Medulla oblongata (tissue), 1 donor: ENCODE data around the gene MEX3A.
"Not testable (repeated sequence)": the region's sequence is repeated elsewhere in the genome, so short reads cannot be mapped to it uniquely, and the experiment has no call there.

Experiments used
- DNase-seq: peaks from one replicate; pipeline ENCODE4 v3.0.0-alpha.2; 2015; ENCODE audit errors: extremely low spot score

MEX3A gene

DNA sequence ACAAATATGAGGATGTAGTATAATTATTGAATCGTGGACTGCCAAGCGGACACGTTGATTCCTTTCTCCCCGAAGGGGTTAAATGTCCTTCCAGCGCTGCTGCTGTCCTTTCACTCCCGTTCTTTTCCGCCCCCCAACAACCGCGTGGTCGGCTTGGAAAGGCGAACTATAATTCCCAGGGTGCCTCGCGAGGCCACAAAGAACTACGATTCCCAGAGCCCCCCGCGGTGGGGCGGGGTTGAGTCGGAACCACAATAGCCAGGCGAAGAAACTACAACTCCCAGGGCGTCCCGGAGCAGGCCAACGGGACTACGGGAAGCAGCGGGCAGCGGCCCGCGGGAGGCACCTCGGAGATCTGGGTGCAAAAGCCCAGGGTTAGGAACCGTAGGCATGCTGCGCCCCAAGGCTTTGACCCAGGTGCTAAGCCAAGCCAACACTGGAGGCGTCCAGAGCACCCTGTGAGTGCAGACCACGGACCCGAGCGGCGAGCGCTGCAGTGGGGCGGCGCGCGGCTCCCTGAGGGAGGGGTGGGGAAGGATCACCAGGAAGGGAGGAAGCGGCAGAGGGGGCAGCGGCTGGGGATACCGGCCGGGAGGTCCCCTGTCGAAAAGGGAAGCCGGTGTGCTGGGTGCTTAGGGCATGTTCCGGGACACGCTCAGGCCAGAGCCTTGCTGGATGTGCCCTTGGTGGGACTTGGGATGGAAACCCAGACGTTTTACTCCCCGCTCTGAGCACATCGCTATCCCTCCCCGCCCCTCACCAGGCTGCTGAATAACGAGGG lies 27.6 kb downstream of the MEX3A start, which contains the start of gene LAMTOR2:
Gene LAMTOR2 (plus strand): TSS at position 283 of the 781 bp plus-strand sequence. CDS start 108 bp downstream, at position 391.
- DNase-seq: peak; percentile 99

DNA sequence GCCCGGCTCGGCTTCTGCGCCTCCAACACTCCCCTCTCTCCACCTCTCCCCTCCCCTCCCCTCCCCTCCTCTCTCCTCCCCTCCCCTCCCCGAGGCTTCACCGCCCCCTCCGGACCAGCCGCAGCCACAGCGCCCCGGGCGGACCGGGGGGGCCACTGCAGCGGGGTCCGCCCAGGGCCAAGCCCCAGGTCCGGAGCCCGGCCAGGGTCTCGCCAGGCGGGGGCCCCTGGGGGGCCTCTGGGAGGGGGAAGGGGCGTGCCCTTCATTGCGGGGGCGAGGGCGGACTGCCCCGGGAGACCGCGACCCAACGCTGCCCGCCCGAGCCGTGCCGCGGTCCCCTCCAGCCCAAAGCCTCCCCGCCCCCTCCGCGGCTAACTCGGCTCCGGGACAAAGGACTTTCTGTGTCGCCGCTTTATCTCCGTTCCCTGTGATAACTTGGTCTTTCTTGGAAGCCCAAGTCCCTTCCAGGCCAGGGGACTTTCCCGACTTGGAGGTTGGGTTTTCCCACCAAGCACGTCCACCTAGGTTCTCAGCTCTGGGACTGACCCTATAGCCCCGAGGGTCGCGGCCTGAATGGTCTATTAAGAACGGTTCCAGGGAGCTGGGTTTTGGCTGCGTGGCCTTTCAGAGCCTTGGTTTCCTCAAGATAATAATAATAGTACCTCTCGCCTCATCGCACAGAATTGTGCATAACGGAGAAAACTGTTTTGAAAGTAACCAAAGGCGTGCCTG lies 28.3 kb downstream of the MEX3A start, which contains the start of gene UBQLN4:
Gene UBQLN4 (minus strand): TSS at position 31 of the 732 bp plus-strand sequence. CDS start 97 bp downstream, outside the sequence.
- DNase-seq: peak; percentile 93

DNA sequence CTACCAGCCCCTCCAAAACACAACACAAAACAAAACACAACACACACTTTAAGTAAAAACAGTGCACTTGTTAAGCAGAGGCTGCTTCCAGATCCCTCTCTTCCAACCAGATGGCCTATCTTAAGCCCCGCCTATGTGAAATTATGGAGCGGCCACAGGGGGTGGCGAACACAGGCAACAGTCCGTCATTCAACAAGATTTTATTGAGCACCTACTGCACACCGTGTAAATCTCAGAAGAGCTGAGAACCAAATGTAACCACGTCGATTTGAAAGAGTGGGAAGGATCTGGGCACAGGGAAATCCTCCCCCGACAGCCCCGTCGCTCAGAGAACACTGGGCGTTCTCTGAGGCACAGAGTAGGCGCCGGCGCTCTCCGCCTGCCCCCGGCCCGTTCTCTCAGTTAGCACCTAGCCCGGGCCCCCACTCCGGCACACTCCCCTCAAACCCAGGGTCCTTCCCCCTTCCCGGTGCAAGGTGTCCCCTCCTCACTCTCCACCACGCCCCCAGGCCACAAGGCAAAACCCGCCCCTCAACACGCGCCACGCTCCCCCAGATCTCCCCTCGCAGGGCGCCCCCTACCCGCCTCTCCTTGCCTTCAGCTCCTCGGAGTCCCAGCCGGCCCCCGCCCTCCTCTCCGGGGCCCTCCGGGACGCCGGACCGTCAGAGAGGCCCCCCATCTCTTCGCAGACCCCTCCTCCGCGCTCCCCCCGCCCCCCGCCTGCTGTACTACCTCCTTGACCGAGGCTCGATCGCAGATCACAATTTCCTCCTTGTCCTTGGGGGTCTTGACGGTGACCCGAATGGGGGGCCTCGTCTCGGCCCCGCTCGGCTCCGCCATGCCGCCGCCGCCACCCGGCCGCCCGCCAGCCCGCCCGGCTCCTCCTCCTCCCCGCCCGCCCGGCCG lies 29.1 kb downstream of the MEX3A start:
- DNase-seq: peak; percentile 42

DNA sequence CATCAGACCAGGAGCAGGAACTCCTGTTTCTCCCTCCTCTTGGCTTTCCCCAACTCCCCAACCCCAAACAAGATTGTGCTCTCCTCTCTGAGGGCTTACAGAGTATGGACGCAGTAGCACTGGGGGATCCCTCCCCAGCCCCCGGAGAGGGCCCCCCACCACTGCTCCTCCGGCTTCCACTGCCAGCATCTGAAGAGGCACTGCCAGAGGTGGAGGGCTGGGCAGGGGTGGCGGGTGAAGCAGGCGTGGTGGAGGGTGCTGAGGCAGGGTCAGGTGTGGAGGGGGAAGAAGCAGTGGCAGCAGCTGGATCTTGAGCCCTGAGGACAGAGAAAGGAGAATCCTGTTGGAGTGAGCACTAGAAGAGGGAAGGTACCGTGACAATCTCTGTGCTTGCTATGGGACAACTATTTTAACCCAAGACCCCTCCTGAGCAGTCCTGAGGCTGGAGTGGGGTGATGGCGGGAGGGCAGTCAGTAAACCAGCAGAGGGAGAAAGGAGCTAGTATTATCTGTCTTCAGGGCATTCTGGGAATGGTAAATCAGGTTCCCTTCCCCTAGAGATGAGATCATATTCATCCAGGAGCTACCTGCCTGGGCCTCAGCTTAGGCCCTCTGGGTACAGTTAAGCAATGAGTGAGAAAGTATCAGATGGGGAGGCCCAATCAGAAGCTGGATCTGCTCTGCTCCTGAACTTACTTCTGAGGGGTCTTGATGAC lies 31.1 kb downstream of the MEX3A start:
- no peak for DNase-seq

DNA sequence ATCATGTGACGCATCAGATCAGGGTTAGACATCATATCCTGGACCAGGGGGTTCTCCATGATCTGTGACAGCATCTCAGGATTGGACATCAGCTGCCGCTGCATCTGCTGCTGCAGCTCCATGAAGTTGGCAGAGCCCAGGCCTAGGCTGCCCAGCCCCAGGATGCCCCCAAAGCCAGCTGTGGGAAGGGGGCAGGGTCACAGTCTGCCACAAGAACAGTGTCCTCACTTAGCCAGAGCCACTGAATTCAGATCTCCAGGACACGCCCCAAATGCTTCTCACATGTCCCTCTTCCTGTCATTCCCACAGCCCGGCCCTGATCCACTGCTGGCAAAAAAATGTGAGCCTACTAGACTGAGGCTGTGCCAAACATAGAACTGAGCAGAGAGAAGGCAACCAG lies 31.9 kb downstream of the MEX3A start:
- DNase-seq: peak; percentile 23

DNA sequence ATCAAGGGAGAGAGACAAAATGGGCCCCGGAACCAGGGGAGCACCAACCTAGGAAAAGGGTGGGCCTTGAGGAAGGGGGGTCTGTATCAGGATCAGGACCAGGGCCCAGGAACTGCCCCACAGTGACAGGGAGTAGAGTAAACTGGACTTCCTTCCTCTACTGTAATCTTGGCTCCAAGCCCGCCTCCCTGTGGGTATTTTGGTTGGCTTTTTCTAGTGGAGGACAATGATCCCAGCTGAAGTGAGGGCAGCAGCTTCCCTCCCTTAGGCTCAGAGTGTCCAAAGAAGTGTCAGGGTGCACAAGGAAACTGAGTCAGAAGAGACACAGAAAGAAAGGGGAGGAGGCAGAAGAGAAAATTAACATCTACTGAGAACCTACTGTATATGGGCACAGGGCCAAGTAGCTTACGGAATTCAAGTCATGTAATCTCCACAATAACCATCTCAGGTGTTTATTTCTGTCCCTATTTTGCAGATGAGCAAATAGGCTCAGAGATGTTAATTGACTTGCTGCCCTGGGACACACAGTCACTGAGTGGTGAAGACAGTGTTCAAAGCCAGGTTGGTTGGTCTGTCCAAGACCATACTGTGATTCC lies 33.5 kb downstream of the MEX3A start:
- DNase-seq: no peak

DNA sequence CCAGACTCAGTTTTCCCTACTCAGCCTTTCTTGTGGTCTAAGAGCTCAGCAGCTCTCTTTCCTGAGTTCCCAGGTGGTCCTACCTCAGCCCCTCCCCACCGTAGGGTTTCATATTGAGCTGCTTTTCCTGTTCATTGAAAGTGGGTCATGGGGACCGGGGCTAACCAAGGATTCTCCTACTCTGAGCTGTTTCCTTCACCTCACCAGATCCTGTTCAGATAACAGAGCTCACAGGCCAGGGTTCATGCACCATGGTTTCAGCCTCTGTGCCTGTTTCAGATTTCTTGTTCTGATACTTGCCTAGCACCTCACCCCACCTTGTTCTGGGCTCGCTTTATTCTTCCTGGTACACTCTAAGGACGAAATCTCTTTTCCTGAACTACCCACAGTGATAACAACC lies 37.2 kb downstream of the MEX3A start:
- DNase-seq: no peak

DNA sequence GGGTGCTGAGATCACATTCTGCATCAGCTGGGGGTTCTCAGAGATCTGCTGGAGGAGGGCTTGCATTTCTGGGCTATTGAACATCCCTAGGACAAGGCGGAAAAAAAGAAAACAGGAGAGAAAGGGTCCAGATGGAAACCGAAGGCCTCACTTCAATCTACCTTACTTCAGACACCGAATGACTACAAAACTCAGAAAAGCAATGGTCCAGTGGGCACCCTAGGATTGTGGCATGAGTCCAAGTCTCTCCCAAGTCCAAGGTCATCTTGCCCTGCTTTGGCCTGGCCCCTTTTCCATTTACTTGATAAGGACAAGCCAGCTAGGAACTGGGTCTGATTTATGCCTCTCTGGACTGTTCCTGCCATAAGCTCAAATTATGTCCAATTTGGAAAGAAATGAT lies 39.4 kb downstream of the MEX3A start:
- DNase-seq: no peak

DNA sequence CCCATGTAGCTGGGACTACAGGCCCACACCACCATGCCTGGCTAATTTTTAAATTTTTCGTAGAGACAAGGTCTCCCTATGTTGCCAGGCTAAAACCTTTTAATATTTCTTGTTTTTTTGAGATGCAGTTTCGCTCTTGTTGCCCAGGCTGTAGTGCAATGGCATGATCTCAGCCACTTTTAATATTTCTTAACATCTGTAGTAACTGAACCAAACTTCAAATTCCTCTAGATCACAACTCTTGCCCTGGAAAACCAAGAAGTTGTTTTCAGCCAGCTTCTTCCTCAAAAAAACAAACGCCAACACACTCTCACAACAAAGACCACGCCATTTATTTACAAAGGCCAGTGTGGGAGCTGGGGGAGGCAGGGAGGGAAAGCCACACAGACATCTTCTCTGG lies 47.3 kb downstream of the MEX3A start:
- DNase-seq: not testable (repeated sequence)

DNA sequence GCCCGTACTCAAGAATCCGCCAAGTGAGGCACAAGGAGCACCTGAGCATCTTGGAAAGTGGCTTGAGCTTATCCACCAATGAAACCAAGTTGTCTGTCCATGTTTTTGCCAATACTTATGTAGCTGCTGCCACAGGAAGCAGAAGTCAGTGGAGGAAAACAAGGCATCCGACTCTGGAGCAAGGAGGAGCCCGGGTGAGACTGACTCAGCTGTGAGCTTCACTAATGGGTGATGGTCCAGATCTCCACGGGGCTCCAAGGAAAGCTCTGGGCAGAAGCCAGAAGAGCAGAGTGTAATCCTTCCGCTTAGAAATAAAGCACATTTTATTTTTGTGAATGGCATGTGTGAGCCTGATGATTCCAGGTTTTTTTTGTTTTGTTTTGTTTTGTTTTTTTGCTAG lies 49.3 kb downstream of the MEX3A start:
- no peak for DNase-seq

DNA sequence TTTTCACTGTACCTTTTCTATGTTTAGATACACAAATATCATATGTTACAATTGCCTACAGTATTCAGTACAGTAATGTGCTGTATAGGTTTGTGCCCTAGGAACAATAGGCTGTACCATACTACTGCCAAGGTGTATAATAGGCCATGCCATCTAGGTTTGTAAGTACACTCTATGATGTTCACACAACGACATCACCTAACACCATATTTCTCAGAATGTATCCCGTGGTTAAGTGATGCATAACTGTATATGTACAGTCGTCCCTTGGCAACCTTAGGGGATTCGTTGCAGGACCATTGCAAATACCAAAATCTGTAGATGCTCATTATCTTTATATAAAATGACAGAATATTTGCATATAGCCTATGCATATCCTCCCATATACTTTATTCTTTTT lies 55.7 kb downstream of the MEX3A start:
- no peak for DNase-seq

DNA sequence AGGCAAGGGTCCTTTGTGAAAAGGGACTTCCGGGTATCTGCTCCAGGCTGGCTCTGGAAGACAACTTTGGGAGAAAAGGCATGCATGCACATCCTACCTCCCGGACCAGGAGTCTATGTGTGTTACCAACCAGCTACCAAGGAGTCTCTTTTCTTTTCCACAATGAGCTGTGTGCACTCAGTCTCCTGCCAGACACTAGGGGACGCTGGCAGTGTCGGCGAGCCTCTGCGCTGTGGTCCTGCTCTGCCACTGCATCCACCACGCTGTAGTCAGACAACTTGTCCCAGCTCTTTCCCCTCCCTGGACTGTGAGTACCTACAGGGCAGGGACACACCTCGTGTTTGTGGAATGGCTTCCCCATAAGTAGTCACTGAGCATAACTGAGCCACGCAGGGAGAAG lies 56.4 kb downstream of the MEX3A start:
- no peak for DNase-seq

DNA sequence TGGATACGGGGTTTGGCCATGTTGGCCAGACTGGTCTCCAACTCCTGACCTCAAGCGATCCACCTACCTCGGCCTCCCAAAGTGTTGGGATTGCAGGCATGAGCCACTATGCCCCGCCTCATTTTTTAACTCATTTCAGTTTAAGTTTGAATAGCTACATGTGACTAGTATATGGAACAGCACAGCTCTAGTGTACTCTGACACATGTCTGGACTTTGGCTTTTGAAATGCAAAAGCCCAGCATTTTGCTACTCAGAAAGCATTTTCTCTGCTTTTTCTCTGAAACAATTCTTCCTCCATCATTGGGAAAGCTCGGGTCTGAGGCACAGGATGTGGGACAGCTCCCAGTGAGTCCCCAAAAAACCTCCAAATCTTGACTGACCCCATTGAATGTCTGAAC lies 57.5 kb downstream of the MEX3A start:
- no peak for DNase-seq
